Activated CD4-positive, alpha-beta T cell treated with anti-CD3 and anti-CD28 coated beads for 36 hours (primary cell): ENCODE data around the gene MRPS18A. TPM values are rescaled to one million over a fixed set of nuclear protein-coding genes. Genes with fewer than 3 reads are reported as not detected.

Experiments used
- ATAC-seq: fragments of 200-7000 bp; cut with Tn5 transposase; one replicate; pipeline ENCODE4 v1.10.0; 2021; ENCODE audit warnings: mild to moderate bottlenecking, moderate library complexity
- CTCF ChIA-PET: fragments of 350-600 bp; sonication (Branson Sonifier 250); formaldehyde crosslinking; loops from one replicate; lab custom pipeline; 2021; ENCODE audit warnings: antibody characterized with exemption; lab: Charles Lee
- POLR2A ChIA-PET: fragments of 350-600 bp; sonication (Branson Sonifier 250); formaldehyde crosslinking; loops from one replicate; lab custom pipeline; 2021; ENCODE audit warnings: antibody characterized with exemption, inconsistent platforms; lab: Charles Lee
- DNase-seq: peaks from one replicate; pipeline ENCODE4 v3.0.0-alpha.2; 2020
- H3K27ac Mint-ChIP-seq: one replicate; pipeline ENCODE4 v1.8.0; 2021; ENCODE audit warnings: mixed read lengths
- H3K27me3 Mint-ChIP-seq: one replicate; pipeline ENCODE4 v1.8.0; 2021; ENCODE audit warnings: mixed read lengths
- H3K36me3 Mint-ChIP-seq: one replicate; pipeline ENCODE4 v1.8.0; 2021; ENCODE audit warnings: low read depth, mixed read lengths
- H3K4me1 Mint-ChIP-seq: one replicate; pipeline ENCODE4 v1.8.0; 2021; ENCODE audit warnings: mixed read lengths
- H3K4me3 Mint-ChIP-seq: one replicate; pipeline ENCODE4 v1.8.0; 2021; ENCODE audit warnings: mild to moderate bottlenecking, moderate library complexity, mixed read lengths
- H3K9me3 Mint-ChIP-seq: one replicate; pipeline ENCODE4 v1.8.0; 2021; ENCODE audit warnings: low read depth, mixed read lengths
- intact Hi-C, 2 experiments: fragments of 100-400 bp; cut with DNase I in 1 of 2; cut with micrococcal nuclease in 1 of 2; formaldehyde crosslinking; loops; one replicate each; pipeline versions ENCODE4 v1.14.2 to v1.15.1; 2022 to 2024; cut with DNase I, micrococcal nuclease
- total RNA-seq, 2 experiments: library from RNA; stranded (reverse); gene quantifications; one replicate each; pipeline ENCODE4 v1.2.3, GENCODE V29; 2021

Gene MRPS18A
- total RNA-seq, 2 experiments from 2014 or later = 54.0 to 68.7 TPM

- Mint-ChIP-seq H3K4me3 (peak overlapping the region; percentile 35), H3K4me1 (peaks cover 42% of the 10 kb centered on the region), H3K36me3 (peaks cover 21% of the 10 kb centered on the region), H3K27ac (peak overlapping the region; percentile 89), H3K9me3 (no peaks in the 10 kb centered on the region), H3K27me3 (no peaks in the 10 kb centered on the region)
- DNase-seq (no peak), ATAC-seq (no peak)
- POLR2A ChIA-PET = no interaction called here
- CTCF ChIA-PET = no interaction called here
- intact Hi-C loops = loop anchor here in 1 of 2 experiments (1.0 kb wide), 4 partner anchors 14 to 756 kb away; partner anchors contain the start of genes CDC5L, RSPH9 and VEGFA
Measured at GRCh38 chr6:43630980-43631619, 56.5 kb downstream of the MRPS18A start.

- Mint-ChIP-seq H3K4me3 (peak overlapping the region; percentile 88), H3K27ac (peak overlapping the region; percentile 100), H3K9me3 (no peaks in the 10 kb centered on the region), H3K27me3 (no peaks in the 10 kb centered on the region), H3K36me3 (peaks cover 30% of the 10 kb centered on the region), H3K4me1 (peaks cover 33% of the 10 kb centered on the region)
- POLR2A ChIA-PET = interaction anchor here (0.6 to 1.7 kb wide), 12 partner anchors 8 to 618 kb away, joined by 3 to 8 read pairs (median 4); partner anchors contain the start of genes HSP90AB1, VEGFA and ZNF318
- peak; percentile 77 for ATAC-seq
- CTCF ChIA-PET = interaction anchor here (0.6 to 1.2 kb wide), 13 partner anchors 10 to 700 kb away, joined by 3 to 8 read pairs (median 4); partner anchors contain the start of genes CNPY3, POLH, RSPH9 and XPO5
- intact Hi-C loops = loop anchor here (1.0 to 5.0 kb wide), 16 partner anchors 16 to 758 kb away; partner anchors contain the start of genes POLH (in 2 of the 2), XPO5 (in 2 of the 2), ABCC10 (in 1 of the 2) and CDC5L (in 1 of the 2)
- DNase-seq = peak; percentile 96
Measured at GRCh38 chr6:43629505-43630300, 57.9 kb downstream of the MRPS18A start.

- Mint-ChIP-seq H3K4me3 (peak within 1 kb of the TSS; percentile 88), H3K9me3 (no peaks in the 10 kb centered on the region), H3K4me1 (peaks cover 31% of the 10 kb centered on the region), H3K27me3 (no peaks in the 10 kb centered on the region), H3K36me3 (peaks cover 34% of the 10 kb centered on the region), H3K27ac (peak within 1 kb of the TSS; percentile 100)
- ChIA-PET CTCF (interaction anchor here (0.6 to 1.2 kb wide), 9 partner anchors 11 to 239 kb away, joined by 3 to 8 read pairs (median 4); partner anchors contain the start of genes POLH, RSPH9 and XPO5), POLR2A (interaction anchor here (0.6 to 1.7 kb wide), 11 partner anchors 8 to 618 kb away, joined by 3 to 8 read pairs (median 4); partner anchors contain the start of genes HSP90AB1, VEGFA and ZNF318)
- peak; percentile 82 for ATAC-seq
- intact Hi-C loops = loop anchor here (1.0 to 5.0 kb wide), 12 partner anchors 52 to 617 kb away; partner anchors contain the start of genes POLH (in 2 of the 2), XPO5 (in 2 of the 2), ABCC10 (in 1 of the 2) and DNPH1 (in 1 of the 2)
- peak; percentile 98 for DNase-seq
Measured at GRCh38 chr6:43629104-43629504, 58.5 kb downstream of the MRPS18A start, which contains the start of gene GTPBP2. TSS of gene GTPBP2 (minus strand) at chr6:43629264. CDS start at chr6:43629162, 102 bp downstream.

GRCh38 chr6:43628393-43629103, 59.0 kb downstream of the MRPS18A start:
- ATAC-seq = peak; percentile 27

GRCh38 chr6:43627008-43627825, 60.4 kb downstream of the MRPS18A start:
- Mint-ChIP-seq H3K36me3 (peaks cover 49% of the 10 kb centered on the region), H3K9me3 (no peaks in the 10 kb centered on the region), H3K27ac (peak overlapping the region; percentile 88), H3K4me1 (peaks cover 29% of the 10 kb centered on the region), H3K4me3 (peak overlapping the region; percentile 88), H3K27me3 (no peaks in the 10 kb centered on the region)
- ChIA-PET POLR2A (no interaction called here), CTCF (interaction anchor here (0.6 to 1.1 kb wide), 3 partner anchors 19 to 640 kb away, joined by 3 to 7 read pairs (median 3); no protein-coding TSS in a partner anchor)
- ATAC-seq = no peak
- intact Hi-C loops = loop anchor here (5.0 kb wide), 3 partner anchors 50 to 615 kb away; partner anchors contain the start of genes DNPH1 (in 1 of the 2), KLHDC3 (in 1 of the 2), MEA1 (in 1 of the 2) and POLH (in 1 of the 2)
- DNase-seq = peak; percentile 39

More at GRCh38 chr6:43628393-43629103, 59.0 kb downstream of the MRPS18A start:
- ChIA-PET POLR2A (interaction anchor here (0.6 to 1.7 kb wide), 6 partner anchors 41 to 619 kb away, joined by 3 to 8 read pairs (median 4); partner anchors contain the start of genes HSP90AB1 and VEGFA), CTCF (interaction anchor here (0.6 to 1.2 kb wide), 4 partner anchors 38 to 238 kb away, joined by 3 to 8 read pairs (median 3); partner anchors contain the start of genes POLH and XPO5)
- H3K27me3 Mint-ChIP-seq = no peaks in the 10 kb centered on the region
- H3K36me3 Mint-ChIP-seq = peaks cover 39% of the 10 kb centered on the region
- peak; percentile 70 for DNase-seq
- H3K27ac Mint-ChIP-seq = peak overlapping the region; percentile 100
- peaks cover 29% of the 10 kb centered on the region for H3K4me1 Mint-ChIP-seq
- no peaks in the 10 kb centered on the region for H3K9me3 Mint-ChIP-seq
- peak overlapping the region; percentile 88 for H3K4me3 Mint-ChIP-seq
- intact Hi-C loops = loop anchor here (1.0 to 5.0 kb wide), 12 partner anchors 51 to 618 kb away; partner anchors contain the start of genes POLH (in 2 of the 2), XPO5 (in 2 of the 2), ABCC10 (in 1 of the 2) and DNPH1 (in 1 of the 2)

- Mint-ChIP-seq H3K4me1 (peaks cover 27% of the 10 kb centered on the region), H3K36me3 (peaks cover 61% of the 10 kb centered on the region), H3K9me3 (no peaks in the 10 kb centered on the region), H3K4me3 (no peak overlapping the region), H3K27ac (no peak overlapping the region), H3K27me3 (no peaks in the 10 kb centered on the region)
- ChIA-PET POLR2A (interaction anchor here (0.6 kb wide), 1 partner anchor 33 kb away, joined by 4 read pairs; no protein-coding TSS in a partner anchor), CTCF (interaction anchor here (0.5 to 0.6 kb wide), 2 partner anchors 35 to 244 kb away, joined by 3 to 4 read pairs; no protein-coding TSS in a partner anchor)
- ATAC-seq (no peak), DNase-seq (no peak)
- intact Hi-C loops = loop anchor here (5.0 kb wide), 3 partner anchors 48 to 613 kb away; partner anchors contain the start of genes DNPH1 (in 1 of the 2), KLHDC3 (in 1 of the 2), MEA1 (in 1 of the 2) and POLH (in 1 of the 2)
Measured at GRCh38 chr6:43625393-43625992, 62.1 kb downstream of the MRPS18A start.

- CTCF ChIA-PET = no interaction called here
- POLR2A ChIA-PET = interaction anchor here (0.6 kb wide), 1 partner anchor 32 kb away, joined by 4 read pairs; no protein-coding TSS in a partner anchor
- DNase-seq (no peak), ATAC-seq (no peak)
- H3K27me3 Mint-ChIP-seq = no peaks in the 10 kb centered on the region
- H3K4me1 Mint-ChIP-seq = peaks cover 22% of the 10 kb centered on the region
- no peak overlapping the region for H3K4me3 Mint-ChIP-seq
- H3K27ac Mint-ChIP-seq = peak overlapping the region; percentile 42
- H3K9me3 Mint-ChIP-seq = no peaks in the 10 kb centered on the region
- intact Hi-C loops = loop anchor here (5.0 kb wide), 3 partner anchors 48 to 613 kb away; partner anchors contain the start of genes DNPH1 (in 1 of the 2), KLHDC3 (in 1 of the 2), MEA1 (in 1 of the 2) and POLH (in 1 of the 2)
- H3K36me3 Mint-ChIP-seq = peaks cover 62% of the 10 kb centered on the region
Measured at GRCh38 chr6:43624786-43625288, 62.8 kb downstream of the MRPS18A start.

- Mint-ChIP-seq H3K4me1 (peaks cover 22% of the 10 kb centered on the region), H3K4me3 (no peak overlapping the region), H3K27me3 (no peaks in the 10 kb centered on the region), H3K9me3 (no peaks in the 10 kb centered on the region), H3K36me3 (peaks cover 62% of the 10 kb centered on the region), H3K27ac (no peak overlapping the region)
- ChIA-PET CTCF (no interaction called here), POLR2A (no interaction called here)
- intact Hi-C loops = no loop called here
- ATAC-seq (no peak), DNase-seq (no peak)
Measured at GRCh38 chr6:43623880-43624785, 63.5 kb downstream of the MRPS18A start.
